Endothelial cell of umbilical vein (primary cell): ENCODE results near the gene TRERF1.

ENCODE experiments used
- CTCF ChIP-seq, 2 donors: IDR thresholded peaks; 1 replicate in 1 of 2; 2 replicates in 1 of 2; pipeline ENCODE4 v1.5.1; 2011; ENCODE audit warnings: low read length in 2 of 2, mild to moderate bottlenecking in 2 of 2, moderate library complexity in 2 of 2, control low read depth in 1 of 2, inconsistent platforms in 1 of 2, low read depth in 1 of 2; ENCODE audit not compliant: insufficient read depth in 1 of 2; ENCODE audit errors: extremely low read depth in 1 of 2
- MAX ChIP-seq: IDR thresholded peaks from 2 replicates; pipeline ENCODE4 v1.6.1; 2011; ENCODE audit not compliant: insufficient read depth, insufficient read length
- MYC ChIP-seq: IDR thresholded peaks from one replicate; pipeline ENCODE4 v1.6.1; 2011; ENCODE audit warnings: mild to moderate bottlenecking, low read depth, low read length
- POLR2A ChIP-seq: IDR thresholded peaks from 2 replicates; pipeline ENCODE4 v1.6.1; 2012; ENCODE audit warnings: low read depth, mild to moderate bottlenecking, control low read depth, low read length
- POLR2AphosphoS5 ChIP-seq: IDR thresholded peaks from 2 replicates; pipeline ENCODE4 v1.6.1; 2012; ENCODE audit warnings: low read depth, mild to moderate bottlenecking, control low read depth, low read length, moderate library complexity; ENCODE audit not compliant: insufficient read depth

- TF ChIP-seq CTCF (IDR thresholded peaks at IDR 0.05; ENCODE audit: extremely low read depth in 1 of 2, insufficient read depth in 1 of 2, low read depth in 1 of 2, low read length in 2 of 2) (no peak), MYC (no peak), POLR2A (no peak), POLR2AphosphoS5 (no peak), MAX (no peak)
These were observed 192.4 kb downstream of the TRERF1 start for GRCh38 chr6:42259286-42259685.
